DOHH2 (cell line): ENCODE measurements around the gene CACNA1B.

Experiments
- H3F3A ChIP-seq: fragments of 200-600 bp; sonication (generic), shearing (Covaris generic); 2 replicates; pipeline ENCODE4 v1.6.0; 2016; ENCODE audit warnings: antibody characterized with exemption, mild to moderate bottlenecking; ENCODE audit not compliant: control insufficient read depth, insufficient read depth
- H3K27ac ChIP-seq: fragments of 200-600 bp; sonication (generic); 2 replicates; pipeline ENCODE4 v1.5.1; 2014; ENCODE audit warnings: low read depth, mild to moderate bottlenecking, low read length, moderate library complexity
- H3K27me3 ChIP-seq: fragments of 200-600 bp; sonication (generic); 2 replicates; pipeline ENCODE4 v1.6.1; 2014; ENCODE audit warnings: mild to moderate bottlenecking, low read length, mixed read lengths; ENCODE audit not compliant: control insufficient read depth
- H3K36me3 ChIP-seq: fragments of 200-600 bp; sonication (generic); 2 replicates; pipeline ENCODE4 v1.6.1; 2014; ENCODE audit warnings: mild to moderate bottlenecking, low read length, moderate library complexity, mixed read lengths; ENCODE audit not compliant: control insufficient read depth
- H3K4me1 ChIP-seq: fragments of 200-600 bp; sonication (generic); 2 replicates; pipeline ENCODE4 v1.6.1; 2014; ENCODE audit warnings: mild to moderate bottlenecking, low read length, mixed read lengths; ENCODE audit not compliant: control insufficient read depth
- H3K4me2 ChIP-seq: fragments of 200-600 bp; sonication (generic); 2 replicates; pipeline ENCODE4 v1.6.0; 2014; ENCODE audit warnings: mild to moderate bottlenecking, low read length, moderate library complexity
- H3K4me3 ChIP-seq: fragments of 200-600 bp; sonication (generic); 2 replicates; pipeline ENCODE4 v1.5.1; 2014; ENCODE audit warnings: mild to moderate bottlenecking, low read length, mixed read lengths
- H3K79me2 ChIP-seq: fragments of 200-600 bp; sonication (generic); 2 replicates; pipeline ENCODE4 v1.6.1; 2014; ENCODE audit warnings: mild to moderate bottlenecking, low read length, mixed read lengths; ENCODE audit not compliant: control insufficient read depth
- H3K9me2 ChIP-seq: fragments of 200-600 bp; sonication (generic); replicated peaks from 2 replicates; pipeline ENCODE4 v1.6.1; 2014; ENCODE audit warnings: mild to moderate bottlenecking, low read length, mixed read lengths; ENCODE audit not compliant: control insufficient read depth
- H3K9me3 ChIP-seq: fragments of 200-600 bp; sonication (generic); 2 replicates; pipeline ENCODE4 v1.6.1; 2014; ENCODE audit warnings: antibody characterized with exemption, low read length, mixed read lengths; ENCODE audit not compliant: control insufficient read depth, insufficient read depth
- H4K20me1 ChIP-seq: fragments of 200-600 bp; sonication (generic); 2 replicates; pipeline ENCODE4 v1.6.0; 2014; ENCODE audit warnings: low read depth, mild to moderate bottlenecking, antibody characterized with exemption, low read length, moderate library complexity; ENCODE audit not compliant: control insufficient read depth, insufficient read depth
- EZH2phosphoT487 ChIP-seq: fragments of 200-600 bp; sonication (generic); IDR thresholded peaks from 2 replicates; pipeline ENCODE4 v1.6.1; 2017; ENCODE audit warnings: borderline replicate concordance, mild to moderate bottlenecking, antibody characterized with exemption, low read length, moderate library complexity, mixed read lengths
- TF ChIP-seq, protein P1 (sequence below): fragments of 200-600 bp; sonication (generic); IDR thresholded peaks from one replicate; pipeline ENCODE4 v1.5.1; 2014; ENCODE audit warnings: antibody characterized with exemption, mild to moderate bottlenecking, low read depth, low read length; ENCODE audit not compliant: poor library complexity, severe bottlenecking

Gene CACNA1B

DNA sequence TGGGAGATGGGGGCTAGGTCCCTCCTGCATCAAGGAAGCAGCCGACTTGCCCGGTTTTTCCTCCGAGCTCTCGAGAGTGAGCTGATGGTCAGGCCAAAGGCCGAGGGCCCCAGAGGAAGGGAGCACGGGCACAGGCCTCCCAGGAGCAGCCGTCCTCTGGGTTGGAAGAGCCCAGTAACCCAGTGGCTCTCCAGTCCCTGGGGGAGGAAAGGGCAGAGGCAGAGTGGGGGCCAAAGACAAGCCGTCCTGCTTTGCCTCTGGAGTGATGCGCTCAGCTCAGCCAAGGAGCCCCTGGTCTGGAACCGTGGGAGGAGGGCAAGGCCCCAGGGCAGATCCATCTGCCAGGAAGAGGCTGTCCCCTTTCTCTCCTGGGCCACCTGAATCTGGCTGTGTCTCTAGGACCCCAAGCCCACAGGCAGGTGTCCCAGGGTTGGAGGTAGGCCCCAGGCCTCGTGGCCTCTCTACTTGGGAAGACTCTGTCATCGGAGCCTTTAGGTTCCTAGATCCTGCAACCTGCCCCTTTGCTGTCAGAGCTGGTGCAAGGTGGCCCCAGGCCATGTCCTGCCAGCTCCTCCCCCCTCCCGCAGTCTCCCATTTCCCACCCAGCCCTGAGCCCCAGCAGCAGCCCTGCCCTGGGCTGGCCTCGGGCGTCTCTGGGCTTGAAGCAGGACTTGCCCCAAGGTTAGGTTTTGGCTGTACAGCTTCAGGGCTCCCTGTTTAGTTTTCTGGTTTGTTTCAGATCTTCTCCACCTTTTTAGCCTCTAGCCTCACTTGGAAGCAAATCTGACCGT, 224.1 kb downstream of the CACNA1B start:
- H4K20me1 ChIP-seq, result no peaks in the 10 kb centered on the region
- no peak overlapping the region for H3K4me2 ChIP-seq
- no peak for TF ChIP-seq EZH2phosphoT487
- TF ChIP-seq, protein P1, sequence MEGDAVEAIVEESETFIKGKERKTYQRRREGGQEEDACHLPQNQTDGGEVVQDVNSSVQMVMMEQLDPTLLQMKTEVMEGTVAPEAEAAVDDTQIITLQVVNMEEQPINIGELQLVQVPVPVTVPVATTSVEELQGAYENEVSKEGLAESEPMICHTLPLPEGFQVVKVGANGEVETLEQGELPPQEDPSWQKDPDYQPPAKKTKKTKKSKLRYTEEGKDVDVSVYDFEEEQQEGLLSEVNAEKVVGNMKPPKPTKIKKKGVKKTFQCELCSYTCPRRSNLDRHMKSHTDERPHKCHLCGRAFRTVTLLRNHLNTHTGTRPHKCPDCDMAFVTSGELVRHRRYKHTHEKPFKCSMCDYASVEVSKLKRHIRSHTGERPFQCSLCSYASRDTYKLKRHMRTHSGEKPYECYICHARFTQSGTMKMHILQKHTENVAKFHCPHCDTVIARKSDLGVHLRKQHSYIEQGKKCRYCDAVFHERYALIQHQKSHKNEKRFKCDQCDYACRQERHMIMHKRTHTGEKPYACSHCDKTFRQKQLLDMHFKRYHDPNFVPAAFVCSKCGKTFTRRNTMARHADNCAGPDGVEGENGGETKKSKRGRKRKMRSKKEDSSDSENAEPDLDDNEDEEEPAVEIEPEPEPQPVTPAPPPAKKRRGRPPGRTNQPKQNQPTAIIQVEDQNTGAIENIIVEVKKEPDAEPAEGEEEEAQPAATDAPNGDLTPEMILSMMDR, result no peak
- no peak overlapping the region for H3K4me3 ChIP-seq
- H3K9me2 ChIP-seq, result no peaks in the 10 kb centered on the region
- no peaks in the 10 kb centered on the region for H3F3A ChIP-seq
- H3K27me3 ChIP-seq, result no peaks in the 10 kb centered on the region
- no peaks in the 10 kb centered on the region for H3K9me3 ChIP-seq
- H3K27ac ChIP-seq, result no peak overlapping the region
- no peaks in the 10 kb centered on the region for H3K79me2 ChIP-seq
- no peaks in the 10 kb centered on the region for H3K36me3 ChIP-seq
- no peaks in the 10 kb centered on the region for H3K4me1 ChIP-seq

DNA sequence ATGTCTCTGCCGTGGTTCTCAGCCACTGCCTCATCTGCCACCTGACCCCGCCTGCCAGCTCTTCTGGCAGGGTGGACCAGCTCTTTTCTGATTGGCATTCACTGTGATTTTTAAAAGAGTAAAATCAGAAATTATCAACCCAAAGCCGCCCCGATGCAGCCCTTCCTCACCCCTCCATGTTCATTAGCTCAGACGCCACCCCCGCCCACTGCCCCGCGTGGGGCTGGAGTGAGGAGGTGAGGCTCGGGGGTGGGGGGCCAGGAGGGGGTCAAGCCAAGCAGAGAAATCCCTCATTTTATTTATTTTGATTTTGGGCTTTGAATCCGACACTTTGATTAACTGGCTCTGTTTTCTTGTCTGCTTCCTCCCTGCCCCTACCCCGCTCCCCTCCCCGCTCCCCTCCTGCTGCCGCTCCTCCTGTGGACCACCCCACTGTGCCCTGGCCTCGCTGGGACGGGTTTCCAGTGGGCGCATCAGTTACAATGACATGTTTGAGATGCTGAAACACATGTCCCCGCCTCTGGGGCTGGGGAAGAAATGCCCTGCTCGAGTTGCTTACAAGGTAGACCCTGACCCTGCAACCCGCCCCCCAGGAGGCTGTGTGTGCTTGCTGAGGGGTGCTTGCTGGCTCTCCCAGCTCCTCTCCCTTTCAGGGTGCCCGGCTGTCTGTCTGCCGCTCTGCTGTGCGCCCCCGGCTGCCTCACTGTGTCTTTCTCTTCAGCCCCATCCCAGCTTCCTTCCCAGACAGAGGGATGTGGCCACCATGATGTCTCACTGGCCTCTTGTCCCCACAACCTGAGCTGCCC, 224.9 kb downstream of the CACNA1B start:
- H3K9me2 ChIP-seq, result no peaks in the 10 kb centered on the region
- no peaks in the 10 kb centered on the region for H3K9me3 ChIP-seq
- H4K20me1 ChIP-seq, result no peaks in the 10 kb centered on the region
- no peak overlapping the region for H3K27ac ChIP-seq
- no peaks in the 10 kb centered on the region for H3K79me2 ChIP-seq
- no peaks in the 10 kb centered on the region for H3K36me3 ChIP-seq
- H3K4me3 ChIP-seq, result no peak overlapping the region
- no peaks in the 10 kb centered on the region for H3K27me3 ChIP-seq
- no peak overlapping the region for H3K4me2 ChIP-seq
- no peaks in the 10 kb centered on the region for H3K4me1 ChIP-seq
- TF ChIP-seq, protein P1, result no peak
- no peak for TF ChIP-seq EZH2phosphoT487
- no peaks in the 10 kb centered on the region for H3F3A ChIP-seq

DNA sequence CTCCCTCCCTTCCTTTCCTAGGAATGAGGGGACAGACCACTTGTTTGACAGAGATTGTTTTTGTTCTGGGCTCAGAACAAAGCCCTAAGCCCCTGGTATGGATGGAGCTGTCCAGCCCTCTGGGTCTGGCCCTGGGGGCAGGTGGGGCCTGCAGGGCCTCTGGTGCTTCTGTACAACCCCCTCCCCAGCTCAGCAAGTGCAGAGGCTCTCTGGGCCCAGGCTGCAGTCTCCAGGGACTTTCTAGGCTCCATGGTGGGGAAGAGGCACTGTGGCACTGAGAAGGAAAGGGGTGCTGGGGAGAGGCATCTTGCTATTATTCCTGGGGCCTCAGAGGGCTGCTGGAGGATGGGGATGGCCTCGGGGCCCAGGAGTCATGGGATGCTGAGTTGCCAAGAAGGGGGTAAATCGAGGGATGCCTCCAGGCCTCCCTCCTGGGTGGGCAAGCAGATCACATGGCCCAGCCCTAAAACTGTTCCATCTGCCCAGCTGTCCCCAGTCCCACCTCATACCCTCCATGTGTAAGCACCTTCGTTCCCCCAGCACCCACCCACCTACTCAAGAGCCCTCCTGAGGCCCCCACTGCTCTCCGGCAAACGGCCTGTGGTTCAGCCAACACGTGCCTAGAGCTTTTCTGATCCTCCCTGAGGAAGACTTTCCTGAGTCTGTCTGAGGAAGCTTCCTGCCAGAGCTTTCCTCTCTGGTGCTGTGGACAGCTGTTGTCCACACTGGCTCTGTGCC, 225.7 kb downstream of the CACNA1B start:
- Histone ChIP-seq H3K4me2 (no peak overlapping the region), H3K27ac (no peak overlapping the region), H3K27me3 (no peaks in the 10 kb centered on the region), H3K4me1 (no peaks in the 10 kb centered on the region), H3K9me2 (no peaks in the 10 kb centered on the region), H3K4me3 (no peak overlapping the region), H3F3A (no peaks in the 10 kb centered on the region), H3K79me2 (no peaks in the 10 kb centered on the region), H3K36me3 (no peaks in the 10 kb centered on the region), H3K9me3 (no peaks in the 10 kb centered on the region), H4K20me1 (no peaks in the 10 kb centered on the region)
- TF ChIP-seq EZH2phosphoT487, result no peak
- TF ChIP-seq, protein P1, result no peak
